Neuronal stem cell (in vitro differentiated cells): ENCODE data around the gene YBEY.
A peak's percentile ranks its signal among the peaks of the same experiment; 100 is the strongest.

Source experiments
- DNase-seq: peaks from one replicate; pipeline ENCODE4 v3.0.0-alpha.2; 2013; ENCODE audit warnings: low spot score
- H2AFZ ChIP-seq: one replicate; pipeline ENCODE4 v1.6.1; 2013; ENCODE audit warnings: mild to moderate bottlenecking, low read length, inconsistent platforms
- H2AK5ac ChIP-seq: 2 replicates; pipeline ENCODE4 v1.6.1; 2013; ENCODE audit warnings: low read depth, mild to moderate bottlenecking, inconsistent platforms, low read length, moderate library complexity, mixed read lengths
- H2BK120ac ChIP-seq: 2 replicates; pipeline ENCODE4 v1.6.1; 2013; ENCODE audit warnings: low read depth, mild to moderate bottlenecking, inconsistent platforms, low read length, moderate library complexity, mixed read lengths
- H2BK12ac ChIP-seq: one replicate; pipeline ENCODE4 v1.6.1; 2013; ENCODE audit warnings: low read length, inconsistent platforms
- H2BK15ac ChIP-seq: 2 replicates; pipeline ENCODE4 v1.6.1; 2013; ENCODE audit warnings: mild to moderate bottlenecking, low read length, inconsistent platforms, mixed read lengths
- H2BK5ac ChIP-seq: one replicate; pipeline ENCODE4 v1.6.1; 2013; ENCODE audit warnings: inconsistent platforms, mild to moderate bottlenecking, low read length, moderate library complexity
- H3K14ac ChIP-seq: one replicate; pipeline ENCODE4 v1.6.1; 2013; ENCODE audit warnings: low read length, inconsistent platforms
- H3K18ac ChIP-seq: 2 replicates; pipeline ENCODE4 v1.6.1; 2013; ENCODE audit warnings: low read length, inconsistent platforms
- H3K23ac ChIP-seq: 2 replicates; pipeline ENCODE4 v1.6.1; 2013; ENCODE audit warnings: low read depth, mild to moderate bottlenecking, mixed read lengths, low read length, inconsistent platforms; ENCODE audit not compliant: poor library complexity
- H3K27ac ChIP-seq: replicated peaks from 3 replicates; pipeline ENCODE4 v1.5.1; 2013; ENCODE audit warnings: low read length, inconsistent platforms
- H3K27me3 ChIP-seq, 3 experiments: 2 replicates each; pipeline ENCODE4 v1.6.1; 2013; ENCODE audit warnings: low read length in 3 of 3, mild to moderate bottlenecking in 2 of 3, inconsistent platforms in 1 of 3, low read depth in 1 of 3, mixed read lengths in 1 of 3, moderate library complexity in 1 of 3; ENCODE audit not compliant: control insufficient read depth in 3 of 3, insufficient read depth in 3 of 3
- H3K36me3 ChIP-seq, 2 donors: replicated peaks in 1 of 2; 2 replicates each; pipeline ENCODE4 v1.6.1; 2013; ENCODE audit warnings: low read length in 2 of 2; ENCODE audit not compliant: control insufficient read depth in 2 of 2, insufficient read depth in 2 of 2
- H3K4ac ChIP-seq: 2 replicates; pipeline ENCODE4 v1.6.1; 2013; ENCODE audit warnings: inconsistent platforms, mild to moderate bottlenecking, low read length, moderate library complexity
- H3K4me1 ChIP-seq, 2 donors: 1 replicate in 1 of 2; 2 replicates in 1 of 2; pipeline ENCODE4 v1.6.1; 2013; ENCODE audit warnings: low read length in 2 of 2, low read depth in 1 of 2; ENCODE audit not compliant: control insufficient read depth in 2 of 2, insufficient read depth in 1 of 2
- H3K4me2 ChIP-seq: one replicate; pipeline ENCODE4 v1.6.1; 2013; ENCODE audit warnings: mild to moderate bottlenecking, low read length, inconsistent platforms; ENCODE audit not compliant: insufficient read depth, poor library complexity, severe bottlenecking
- H3K4me3 ChIP-seq, 2 donors: 2 replicates each; pipeline ENCODE4 v1.5.1; 2013; ENCODE audit warnings: low read length in 2 of 2, mild to moderate bottlenecking in 2 of 2, inconsistent platforms in 1 of 2, moderate library complexity in 1 of 2
- H3K79me1 ChIP-seq: one replicate; pipeline ENCODE4 v1.6.1; 2013; ENCODE audit warnings: low read depth, mild to moderate bottlenecking, inconsistent platforms, low read length, moderate library complexity
- H3K9ac ChIP-seq: one replicate; pipeline ENCODE4 v1.6.1; 2013; ENCODE audit warnings: mild to moderate bottlenecking, low read depth, low read length, inconsistent platforms; ENCODE audit not compliant: poor library complexity
- H3K9me3 ChIP-seq, 2 donors: replicated peaks in 1 of 2; 2 replicates each; pipeline versions ENCODE3 to v1.6.1; 2013; ENCODE audit warnings: low read length in 2 of 2, mild to moderate bottlenecking in 2 of 2, inconsistent platforms in 1 of 2, low read depth in 1 of 2, mixed read lengths in 1 of 2, moderate library complexity in 1 of 2; ENCODE audit not compliant: control insufficient read depth in 2 of 2, insufficient read depth in 1 of 2
- H4K8ac ChIP-seq: one replicate; pipeline ENCODE4 v1.6.1; 2013; ENCODE audit warnings: low read depth, mild to moderate bottlenecking, inconsistent platforms, low read length, moderate library complexity
- H4K91ac ChIP-seq: one replicate; pipeline ENCODE4 v1.6.1; 2013; ENCODE audit warnings: low read length, low read depth, mild to moderate bottlenecking, inconsistent platforms; ENCODE audit not compliant: poor library complexity
- WGBS, 2 donors: extraction: QIAGEN DNeasy Blood & Tissue Kit; methylation state at CpG; one replicate each; pipeline ENCODE4 v1.1.7; 2013; ENCODE audit warnings: missing lambda C conversion rate in 2 of 2, mixed read lengths in 1 of 2; ENCODE audit not compliant: insufficient read length in 2 of 2, insufficient replicate concordance in 1 of 2; ENCODE audit errors: extremely low coverage in 2 of 2; 5-methylcytosine and 5-hydroxymethylcytosine counted together

Gene YBEY

GRCh38 chr21:46323710-46324389, 37.7 kb downstream of the YBEY start, which contains the start of the genes C21orf58 and PCNT:
TSS of gene C21orf58 (minus strand) at chr21:46323870. CDS start at chr21:46322738, 1,132 bp downstream.
TSS of gene PCNT (plus strand) at chr21:46324156. CDS start at chr21:46324229, 73 bp downstream.
- no peak within 1 kb of the TSS for H2BK15ac ChIP-seq
- peak within 1 kb of the TSS; percentile 98 for H3K9ac ChIP-seq
- H3K4me1 ChIP-seq: peaks cover 16 to 20% of the 10 kb centered on the region in 2 donors
- H3K36me3 ChIP-seq: peaks cover 17 to 65% of the 10 kb centered on the region in 2 donors
- H3K14ac ChIP-seq: peak within 1 kb of the TSS; percentile 83
- H2BK12ac ChIP-seq: peak within 1 kb of the TSS; percentile 24
- peak within 1 kb of the TSS; percentile 94 for H2AFZ ChIP-seq
- peaks cover 11% of the 10 kb centered on the region for H3K79me1 ChIP-seq
- H3K9me3 ChIP-seq: no peaks in the 10 kb centered on the region
- H4K91ac ChIP-seq: no peak within 1 kb of the TSS
- peak within 1 kb of the TSS; percentile 97 to 99 for H3K4me3 ChIP-seq
- peak within 1 kb of the TSS; percentile 98 for H3K23ac ChIP-seq
- H4K8ac ChIP-seq: no peak within 1 kb of the TSS
- H3K18ac ChIP-seq: peak within 1 kb of the TSS; percentile 98
- peak within 1 kb of the TSS; percentile 88 for H2BK120ac ChIP-seq
- peak within 1 kb of the TSS; percentile 93 for H2BK5ac ChIP-seq
- WGBS, 2 donors: no CpG with 5 or more reads among the region's 76 CpGs
- H3K27ac ChIP-seq: peak within 1 kb of the TSS; percentile 97
- H3K4ac ChIP-seq: peak within 1 kb of the TSS; percentile 91
- peak; percentile 95 for DNase-seq
- no peaks in the 10 kb centered on the region for H3K27me3 ChIP-seq
- H2AK5ac ChIP-seq: peak within 1 kb of the TSS; percentile 98
- peak within 1 kb of the TSS; percentile 88 for H3K4me2 ChIP-seq

DNA sequence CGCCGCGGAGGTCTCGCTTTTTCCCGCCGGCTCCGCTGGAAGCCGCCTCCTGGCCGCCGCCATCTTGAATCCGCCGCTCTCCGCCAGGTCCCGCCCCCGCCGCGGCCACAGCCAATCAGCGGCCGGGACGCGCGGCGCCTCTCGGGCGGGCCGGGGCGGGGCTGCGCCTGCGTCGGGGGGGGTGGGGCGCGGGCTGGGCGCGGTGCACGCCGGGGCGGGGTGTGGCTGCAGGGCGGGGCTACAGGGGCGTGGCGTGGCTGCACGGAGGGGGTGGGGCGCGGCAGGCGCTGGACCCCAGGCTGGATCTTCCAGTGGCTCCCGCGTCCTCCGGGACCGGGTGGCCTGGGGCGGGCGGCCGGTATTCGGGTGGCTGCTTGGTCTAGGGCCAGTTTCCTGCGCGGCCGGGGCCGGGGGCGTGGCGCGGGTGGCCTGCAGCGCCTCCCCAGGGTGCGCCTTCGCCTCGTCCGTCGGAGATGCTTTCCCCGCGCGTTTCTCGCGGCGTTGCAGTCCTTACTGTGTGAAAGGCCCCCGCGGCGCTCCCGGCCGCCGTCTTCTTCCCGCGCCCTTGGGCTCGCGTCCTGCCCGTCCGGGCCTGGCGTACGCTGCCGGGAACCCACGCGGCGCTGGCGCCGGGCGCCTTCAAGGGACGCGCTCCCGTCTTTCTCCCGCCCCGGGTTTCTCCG, 38.4 kb downstream of the YBEY start:
- peak; percentile 89 for DNase-seq
- Histone ChIP-seq H2BK15ac (no peak overlapping the region), H3K9ac (peak overlapping the region; percentile 98), H2AK5ac (peak overlapping the region; percentile 96), H2AFZ (peak overlapping the region; percentile 94), H2BK12ac (no peak overlapping the region), H4K8ac (no peak overlapping the region), H3K36me3 (peaks cover 15 to 65% of the 10 kb centered on the region in 2 donors), H2BK5ac (peak overlapping the region; percentile 93), H3K18ac (peak overlapping the region; percentile 97), H3K4ac (no peak overlapping the region), H3K14ac (peak overlapping the region; percentile 82), H2BK120ac (no peak overlapping the region), H3K79me1 (peaks cover 11% of the 10 kb centered on the region), H3K27ac (peak overlapping the region; percentile 97), H3K9me3 (no peaks in the 10 kb centered on the region), H3K4me1 (peaks cover 12 to 20% of the 10 kb centered on the region in 2 donors), H3K4me2 (peak overlapping the region; percentile 87), H3K4me3 (peak overlapping the region; percentile 95 to 99), H4K91ac (no peak overlapping the region), H3K23ac (peak overlapping the region; percentile 98), H3K27me3 (no peaks in the 10 kb centered on the region)
- WGBS, 2 donors: no CpG with 5 or more reads among the region's 98 CpGs

GRCh38 chr21:46325073-46325912, 39.2 kb downstream of the YBEY start:
- H2BK5ac ChIP-seq: peak overlapping the region; percentile 93
- H3K4ac ChIP-seq: no peak overlapping the region
- peak; percentile 38 for DNase-seq
- peak overlapping the region; percentile 44 for H3K27ac ChIP-seq
- H2AK5ac ChIP-seq: peak overlapping the region; percentile 88
- no peak overlapping the region for H4K91ac ChIP-seq
- peaks cover 12 to 20% of the 10 kb centered on the region in 2 donors for H3K4me1 ChIP-seq
- no peaks in the 10 kb centered on the region for H3K9me3 ChIP-seq
- H3K14ac ChIP-seq: no peak overlapping the region
- peak overlapping the region; percentile 92 for H2AFZ ChIP-seq
- H3K9ac ChIP-seq: peak overlapping the region; percentile 98
- H3K4me2 ChIP-seq: peak overlapping the region; percentile 87
- no peaks in the 10 kb centered on the region for H3K27me3 ChIP-seq
- H2BK12ac ChIP-seq: no peak overlapping the region
- peak overlapping the region; percentile 59 for H3K23ac ChIP-seq
- no CpG with 5 or more reads among the region's 43 CpGs for WGBS, 2 donors
- H3K79me1 ChIP-seq: peaks cover 11% of the 10 kb centered on the region
- no peak overlapping the region for H2BK15ac ChIP-seq
- no peak overlapping the region for H4K8ac ChIP-seq
- no peak overlapping the region for H2BK120ac ChIP-seq
- H3K4me3 ChIP-seq: peak overlapping the region; percentile 86 to 99
- peak overlapping the region; percentile 96 for H3K18ac ChIP-seq
- H3K36me3 ChIP-seq: peaks cover 17 to 65% of the 10 kb centered on the region in 2 donors
